Activated gamma-delta T cell (primary cell): Measurements from ENCODE around the gene CFAP251.
"Not testable (repeated sequence)": the region's sequence is repeated elsewhere in the genome, so short reads cannot be mapped to it uniquely, and the experiment has no call there.

ENCODE experiments used
- DNase-seq: peaks from one replicate; lab custom pipeline; 2025; lab: John Stamatoyannopoulos, UW

Gene CFAP251

GRCh38 chr12:122029620-122030423 lies 111.4 kb downstream of the CFAP251 start:
- DNase-seq = no peak

- DNase-seq = no peak
Observed at GRCh38 chr12:122030424-122031035, 112.1 kb downstream of the CFAP251 start.

GRCh38 chr12:122031342-122032216 lies 113.2 kb downstream of the CFAP251 start:
- DNase-seq = no peak

- DNase-seq = no peak
Observed at GRCh38 chr12:122032580-122032979, 114.2 kb downstream of the CFAP251 start.

- no peak for DNase-seq
Observed at GRCh38 chr12:122035292-122035691, 116.9 kb downstream of the CFAP251 start.

- no peak for DNase-seq
Observed at GRCh38 chr12:122036153-122036552, 117.8 kb downstream of the CFAP251 start.

- no peak for DNase-seq
Observed at GRCh38 chr12:122040579-122041386, 122.4 kb downstream of the CFAP251 start.

- not testable (repeated sequence) for DNase-seq
Observed at GRCh38 chr12:122041458-122041857, 123.1 kb downstream of the CFAP251 start.

GRCh38 chr12:122042910-122043309 lies 124.5 kb downstream of the CFAP251 start:
- DNase-seq = no peak

- no peak for DNase-seq
Observed at GRCh38 chr12:122043476-122043875, 125.1 kb downstream of the CFAP251 start.

- no peak for DNase-seq
Observed at GRCh38 chr12:122045262-122045661, 126.9 kb downstream of the CFAP251 start.

GRCh38 chr12:122046145-122046544 lies 127.8 kb downstream of the CFAP251 start:
- DNase-seq = no peak

GRCh38 chr12:122048151-122048550 lies 129.8 kb downstream of the CFAP251 start:
- no peak for DNase-seq

- no peak for DNase-seq
Observed at GRCh38 chr12:122049827-122050226, 131.4 kb downstream of the CFAP251 start.

GRCh38 chr12:122050706-122051105 lies 132.3 kb downstream of the CFAP251 start:
- no peak for DNase-seq

GRCh38 chr12:122051231-122051876 lies 133.0 kb downstream of the CFAP251 start:
- DNase-seq = no peak

- no peak for DNase-seq
Observed at GRCh38 chr12:122052285-122052684, 133.9 kb downstream of the CFAP251 start.
